ENCODE measurements around the gene SFMBT2.

SFMBT2 gene

DNA sequence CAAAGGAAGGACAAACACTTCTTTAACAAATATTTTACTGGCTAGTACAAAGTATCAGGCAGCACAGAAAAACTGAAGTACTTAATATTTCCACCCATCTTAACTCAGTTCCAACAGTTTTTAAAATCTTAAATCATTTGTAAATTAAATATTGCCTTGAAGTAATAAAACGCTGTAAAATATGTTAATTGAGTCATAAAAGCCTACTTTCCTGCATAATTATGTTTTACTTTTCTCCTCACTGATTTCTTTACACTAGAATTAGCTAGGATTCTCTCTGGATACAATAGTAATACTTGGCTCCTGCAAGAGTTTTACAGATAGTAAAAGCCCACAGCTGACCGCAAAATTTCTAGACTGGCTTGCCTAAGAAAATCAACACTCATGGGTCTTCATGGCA, 74.9 kb downstream of the SFMBT2 start:
- no peak overlapping the region for H3K4me3 ChIP-seq (ENCODE audit: control insufficient read depth, low read depth, low read length)
- TF ChIP-seq, protein P1, sequence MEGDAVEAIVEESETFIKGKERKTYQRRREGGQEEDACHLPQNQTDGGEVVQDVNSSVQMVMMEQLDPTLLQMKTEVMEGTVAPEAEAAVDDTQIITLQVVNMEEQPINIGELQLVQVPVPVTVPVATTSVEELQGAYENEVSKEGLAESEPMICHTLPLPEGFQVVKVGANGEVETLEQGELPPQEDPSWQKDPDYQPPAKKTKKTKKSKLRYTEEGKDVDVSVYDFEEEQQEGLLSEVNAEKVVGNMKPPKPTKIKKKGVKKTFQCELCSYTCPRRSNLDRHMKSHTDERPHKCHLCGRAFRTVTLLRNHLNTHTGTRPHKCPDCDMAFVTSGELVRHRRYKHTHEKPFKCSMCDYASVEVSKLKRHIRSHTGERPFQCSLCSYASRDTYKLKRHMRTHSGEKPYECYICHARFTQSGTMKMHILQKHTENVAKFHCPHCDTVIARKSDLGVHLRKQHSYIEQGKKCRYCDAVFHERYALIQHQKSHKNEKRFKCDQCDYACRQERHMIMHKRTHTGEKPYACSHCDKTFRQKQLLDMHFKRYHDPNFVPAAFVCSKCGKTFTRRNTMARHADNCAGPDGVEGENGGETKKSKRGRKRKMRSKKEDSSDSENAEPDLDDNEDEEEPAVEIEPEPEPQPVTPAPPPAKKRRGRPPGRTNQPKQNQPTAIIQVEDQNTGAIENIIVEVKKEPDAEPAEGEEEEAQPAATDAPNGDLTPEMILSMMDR (conservative IDR thresholded peaks at IDR 0.05; ENCODE audit: control insufficient read depth, insufficient read depth, low read depth, low read length) = no peak
- DNase-seq (ENCODE audit: low read depth) = no peak

DNA sequence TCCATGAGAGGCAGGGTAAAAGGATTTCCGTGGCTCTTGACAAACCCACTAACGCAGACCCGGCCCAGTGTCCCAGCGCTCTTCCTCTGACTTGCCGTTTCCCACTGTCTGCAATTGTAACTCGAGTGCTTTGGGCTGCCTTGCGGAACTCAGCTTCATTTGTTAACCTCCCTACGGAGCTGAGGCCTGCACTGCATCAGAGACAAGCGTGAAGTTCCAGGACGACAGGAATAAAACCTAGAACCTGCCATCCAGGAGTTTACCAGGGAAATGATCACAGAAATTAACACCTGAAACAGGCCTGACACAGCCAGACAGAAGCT, 76.2 kb downstream of the SFMBT2 start:
- TF ChIP-seq, protein P1 (conservative IDR thresholded peaks at IDR 0.05; ENCODE audit: control insufficient read depth, insufficient read depth, low read depth, low read length) = no peak
- H3K4me3 ChIP-seq (ENCODE audit: control insufficient read depth, low read depth, low read length) = no peak overlapping the region
- no peak for DNase-seq (ENCODE audit: low read depth)

DNA sequence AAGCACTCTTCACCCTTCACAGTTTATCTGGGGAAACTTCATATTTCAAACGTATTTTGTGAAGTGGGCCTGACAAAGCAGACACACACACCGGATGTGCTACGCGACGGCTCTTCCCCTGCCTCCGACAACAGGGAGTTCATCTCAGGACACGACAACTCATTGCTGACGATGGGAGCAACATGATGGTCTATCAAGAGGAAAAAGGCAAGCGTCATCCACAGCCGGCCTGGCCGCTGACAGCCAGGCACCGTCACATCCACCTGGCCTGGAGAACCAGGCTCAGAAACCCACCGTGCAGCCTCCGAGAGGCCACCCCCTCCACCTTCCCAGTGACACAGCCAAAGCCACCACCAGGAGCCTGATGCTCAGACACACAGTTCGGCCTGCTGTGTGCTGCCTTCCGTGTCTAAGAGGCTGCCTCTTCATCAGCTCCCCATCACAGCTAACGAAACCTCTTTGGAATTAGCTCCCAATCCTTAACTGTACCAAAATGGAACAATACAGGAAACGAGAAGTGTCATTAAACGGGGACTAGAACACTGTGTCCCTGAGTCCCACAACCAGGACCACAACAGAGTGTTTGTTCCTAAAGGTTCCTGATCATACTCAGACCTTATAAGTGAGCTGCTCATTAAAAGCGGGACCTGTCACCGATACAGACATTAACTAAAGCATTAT, 76.7 kb downstream of the SFMBT2 start:
- no peak overlapping the region for H3K4me3 ChIP-seq (ENCODE audit: control insufficient read depth, low read depth, low read length)
- peak; percentile 32 for DNase-seq (ENCODE audit: low read depth)
- TF ChIP-seq, protein P1 (conservative IDR thresholded peaks at IDR 0.05; ENCODE audit: control insufficient read depth, insufficient read depth, low read depth, low read length) = no peak

DNA sequence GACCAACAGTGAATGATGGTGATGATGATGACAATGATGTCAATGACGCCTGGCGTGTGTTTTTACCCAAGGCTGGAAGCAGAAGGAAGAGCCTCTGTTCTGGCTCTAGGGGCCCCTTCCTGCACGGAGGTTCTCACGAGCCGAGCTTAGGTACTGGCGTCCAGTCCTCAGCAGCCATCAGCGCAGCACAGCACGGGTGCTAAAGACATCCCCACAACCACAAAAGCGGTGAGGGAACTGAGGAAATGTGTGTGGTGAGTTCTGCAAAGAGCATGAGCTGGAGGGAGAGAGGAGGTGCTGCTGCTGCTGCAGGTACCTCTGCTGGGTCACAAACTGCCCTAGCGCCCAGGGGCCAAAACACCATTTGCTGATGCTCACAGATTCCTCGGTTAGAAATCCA, 81.6 kb downstream of the SFMBT2 start:
- DNase-seq (ENCODE audit: low read depth) = no peak
- no peak overlapping the region for H3K4me3 ChIP-seq (ENCODE audit: control insufficient read depth, low read depth, low read length)
- TF ChIP-seq, protein P1 (conservative IDR thresholded peaks at IDR 0.05; ENCODE audit: control insufficient read depth, insufficient read depth, low read depth, low read length) = no peak

DNA sequence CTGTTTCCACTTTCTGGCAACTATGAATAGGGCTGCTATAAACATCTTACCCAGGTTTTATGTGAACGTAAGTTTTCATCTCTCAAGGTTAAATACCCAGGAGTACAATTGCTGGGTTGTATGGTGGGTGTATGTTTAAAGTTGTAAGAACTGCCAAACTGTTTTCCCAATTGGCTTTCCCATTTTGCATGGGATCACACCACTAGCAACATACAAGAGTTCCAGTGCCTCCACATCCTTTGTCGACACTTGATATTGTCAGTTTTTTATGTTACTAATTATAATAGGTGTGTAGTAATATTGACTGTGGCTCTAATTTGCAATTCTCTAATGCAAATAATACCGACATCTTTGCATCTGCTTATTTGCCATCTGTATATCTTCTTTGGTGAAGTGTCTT, 82.9 kb downstream of the SFMBT2 start:
- DNase-seq (ENCODE audit: low read depth) = no peak
- no peak overlapping the region for H3K4me3 ChIP-seq (ENCODE audit: control insufficient read depth, low read depth, low read length)

DNA sequence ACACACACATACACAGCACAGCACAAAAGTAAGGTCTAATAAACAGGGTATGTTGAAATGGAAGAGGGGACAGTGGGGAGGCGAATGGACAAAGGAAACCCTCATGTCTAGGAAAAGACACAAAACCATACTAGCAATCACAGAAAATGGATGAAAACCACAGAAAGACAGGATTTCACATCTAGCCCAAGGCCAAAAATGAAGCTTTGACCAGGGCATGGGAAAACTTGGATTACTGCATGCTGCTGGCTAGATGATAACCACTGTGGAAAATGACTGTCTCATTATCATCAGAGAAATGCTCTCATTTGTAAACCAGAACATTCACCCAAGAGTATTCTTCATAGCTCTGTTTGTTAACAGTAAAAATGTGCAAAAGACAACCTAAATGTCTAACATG, 88.2 kb downstream of the SFMBT2 start:
- TF ChIP-seq, protein P1 (conservative IDR thresholded peaks at IDR 0.05; ENCODE audit: control insufficient read depth, insufficient read depth, low read depth, low read length) = no peak
- no peak for DNase-seq (ENCODE audit: low read depth)

More for the DNA sequence above, 82.9 kb downstream of the SFMBT2 start:
- TF ChIP-seq, protein P1 (conservative IDR thresholded peaks at IDR 0.05; ENCODE audit: control insufficient read depth, insufficient read depth, low read depth, low read length) = no peak

DNA sequence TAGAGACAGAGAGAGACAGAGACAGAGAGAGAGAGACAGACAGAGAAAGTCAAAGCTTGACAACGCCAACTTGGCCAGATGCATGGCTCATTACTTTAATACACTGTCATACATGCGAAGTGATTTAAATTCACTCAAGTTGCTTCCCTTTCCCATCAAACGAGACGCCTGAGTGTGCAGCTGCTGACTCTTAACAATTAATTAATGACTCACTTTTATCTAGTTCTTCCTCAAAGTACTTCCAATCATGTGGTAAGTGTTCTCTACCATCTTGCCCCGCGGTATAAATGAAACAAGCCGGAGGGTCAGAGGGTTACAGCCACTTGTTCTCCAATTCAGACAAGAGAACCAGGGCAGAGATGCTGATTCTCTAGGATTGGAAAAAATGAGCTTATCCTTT, 90.8 kb downstream of the SFMBT2 start:
- H3K4me3 ChIP-seq (ENCODE audit: control insufficient read depth, low read depth, low read length) = no peak overlapping the region
- TF ChIP-seq, protein P1 (conservative IDR thresholded peaks at IDR 0.05; ENCODE audit: control insufficient read depth, insufficient read depth, low read depth, low read length) = no peak
- no peak for DNase-seq (ENCODE audit: low read depth)

More for the DNA sequence above, 88.2 kb downstream of the SFMBT2 start:
- no peak overlapping the region for H3K4me3 ChIP-seq (ENCODE audit: control insufficient read depth, low read depth, low read length)

Measured in fibroblast of mammary gland (primary cell).